ENCODE results near the gene ACTL7B.

The ACTL7B gene

DNA sequence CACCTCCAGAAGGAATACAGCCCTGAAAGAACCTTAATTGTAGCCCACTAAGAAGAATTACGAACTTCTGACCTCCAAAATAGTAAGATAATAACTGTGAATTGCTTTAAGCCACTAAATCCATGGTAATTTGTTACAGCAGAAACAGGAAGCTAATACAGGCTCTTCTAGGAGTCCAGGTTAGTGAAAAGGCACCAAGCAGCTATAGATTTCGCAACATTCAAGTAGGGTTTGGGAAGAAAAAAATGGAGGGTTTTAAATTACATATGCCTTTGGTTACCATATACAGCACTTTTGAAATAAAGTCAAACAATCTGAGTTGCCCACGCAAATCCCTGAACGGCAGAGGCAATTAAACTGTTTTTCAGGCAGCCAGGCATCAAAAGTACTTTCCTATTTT lies 4.6 kb upstream of the ACTL7B start:
- DNase-seq (ENCODE audit: low read depth in 1 of 2, low spot score in 1 of 2): no peak
- H3K27ac ChIP-seq (replicated peaks): no peak overlapping the region
- no peaks in the 10 kb centered on the region for H3K27me3 ChIP-seq (ENCODE audit: insufficient read depth, poor library complexity, severe bottlenecking)
- no peak for TF ChIP-seq POLR2AphosphoS5 (IDR thresholded peaks at IDR 0.05; ENCODE audit: low read depth)
- TF ChIP-seq, protein P1, sequence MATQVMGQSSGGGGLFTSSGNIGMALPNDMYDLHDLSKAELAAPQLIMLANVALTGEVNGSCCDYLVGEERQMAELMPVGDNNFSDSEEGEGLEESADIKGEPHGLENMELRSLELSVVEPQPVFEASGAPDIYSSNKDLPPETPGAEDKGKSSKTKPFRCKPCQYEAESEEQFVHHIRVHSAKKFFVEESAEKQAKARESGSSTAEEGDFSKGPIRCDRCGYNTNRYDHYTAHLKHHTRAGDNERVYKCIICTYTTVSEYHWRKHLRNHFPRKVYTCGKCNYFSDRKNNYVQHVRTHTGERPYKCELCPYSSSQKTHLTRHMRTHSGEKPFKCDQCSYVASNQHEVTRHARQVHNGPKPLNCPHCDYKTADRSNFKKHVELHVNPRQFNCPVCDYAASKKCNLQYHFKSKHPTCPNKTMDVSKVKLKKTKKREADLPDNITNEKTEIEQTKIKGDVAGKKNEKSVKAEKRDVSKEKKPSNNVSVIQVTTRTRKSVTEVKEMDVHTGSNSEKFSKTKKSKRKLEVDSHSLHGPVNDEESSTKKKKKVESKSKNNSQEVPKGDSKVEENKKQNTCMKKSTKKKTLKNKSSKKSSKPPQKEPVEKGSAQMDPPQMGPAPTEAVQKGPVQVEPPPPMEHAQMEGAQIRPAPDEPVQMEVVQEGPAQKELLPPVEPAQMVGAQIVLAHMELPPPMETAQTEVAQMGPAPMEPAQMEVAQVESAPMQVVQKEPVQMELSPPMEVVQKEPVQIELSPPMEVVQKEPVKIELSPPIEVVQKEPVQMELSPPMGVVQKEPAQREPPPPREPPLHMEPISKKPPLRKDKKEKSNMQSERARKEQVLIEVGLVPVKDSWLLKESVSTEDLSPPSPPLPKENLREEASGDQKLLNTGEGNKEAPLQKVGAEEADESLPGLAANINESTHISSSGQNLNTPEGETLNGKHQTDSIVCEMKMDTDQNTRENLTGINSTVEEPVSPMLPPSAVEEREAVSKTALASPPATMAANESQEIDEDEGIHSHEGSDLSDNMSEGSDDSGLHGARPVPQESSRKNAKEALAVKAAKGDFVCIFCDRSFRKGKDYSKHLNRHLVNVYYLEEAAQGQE (IDR thresholded peaks at IDR 0.05; ENCODE audit: insufficient replicate concordance, low read depth): no peak
- TF ChIP-seq, protein P2, sequence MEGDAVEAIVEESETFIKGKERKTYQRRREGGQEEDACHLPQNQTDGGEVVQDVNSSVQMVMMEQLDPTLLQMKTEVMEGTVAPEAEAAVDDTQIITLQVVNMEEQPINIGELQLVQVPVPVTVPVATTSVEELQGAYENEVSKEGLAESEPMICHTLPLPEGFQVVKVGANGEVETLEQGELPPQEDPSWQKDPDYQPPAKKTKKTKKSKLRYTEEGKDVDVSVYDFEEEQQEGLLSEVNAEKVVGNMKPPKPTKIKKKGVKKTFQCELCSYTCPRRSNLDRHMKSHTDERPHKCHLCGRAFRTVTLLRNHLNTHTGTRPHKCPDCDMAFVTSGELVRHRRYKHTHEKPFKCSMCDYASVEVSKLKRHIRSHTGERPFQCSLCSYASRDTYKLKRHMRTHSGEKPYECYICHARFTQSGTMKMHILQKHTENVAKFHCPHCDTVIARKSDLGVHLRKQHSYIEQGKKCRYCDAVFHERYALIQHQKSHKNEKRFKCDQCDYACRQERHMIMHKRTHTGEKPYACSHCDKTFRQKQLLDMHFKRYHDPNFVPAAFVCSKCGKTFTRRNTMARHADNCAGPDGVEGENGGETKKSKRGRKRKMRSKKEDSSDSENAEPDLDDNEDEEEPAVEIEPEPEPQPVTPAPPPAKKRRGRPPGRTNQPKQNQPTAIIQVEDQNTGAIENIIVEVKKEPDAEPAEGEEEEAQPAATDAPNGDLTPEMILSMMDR (IDR thresholded peaks at IDR 0.05; ENCODE audit: insufficient read depth, low read length): no peak
- no peak for TF ChIP-seq SPI1 (IDR thresholded peaks at IDR 0.05; ENCODE audit: borderline replicate concordance, low read depth)
- TF ChIP-seq GABPA (IDR thresholded peaks at IDR 0.05; ENCODE audit: low read depth): no peak
- H3K4me3 ChIP-seq (replicated peaks; ENCODE audit: insufficient read depth, low read length): no peak overlapping the region

DNA sequence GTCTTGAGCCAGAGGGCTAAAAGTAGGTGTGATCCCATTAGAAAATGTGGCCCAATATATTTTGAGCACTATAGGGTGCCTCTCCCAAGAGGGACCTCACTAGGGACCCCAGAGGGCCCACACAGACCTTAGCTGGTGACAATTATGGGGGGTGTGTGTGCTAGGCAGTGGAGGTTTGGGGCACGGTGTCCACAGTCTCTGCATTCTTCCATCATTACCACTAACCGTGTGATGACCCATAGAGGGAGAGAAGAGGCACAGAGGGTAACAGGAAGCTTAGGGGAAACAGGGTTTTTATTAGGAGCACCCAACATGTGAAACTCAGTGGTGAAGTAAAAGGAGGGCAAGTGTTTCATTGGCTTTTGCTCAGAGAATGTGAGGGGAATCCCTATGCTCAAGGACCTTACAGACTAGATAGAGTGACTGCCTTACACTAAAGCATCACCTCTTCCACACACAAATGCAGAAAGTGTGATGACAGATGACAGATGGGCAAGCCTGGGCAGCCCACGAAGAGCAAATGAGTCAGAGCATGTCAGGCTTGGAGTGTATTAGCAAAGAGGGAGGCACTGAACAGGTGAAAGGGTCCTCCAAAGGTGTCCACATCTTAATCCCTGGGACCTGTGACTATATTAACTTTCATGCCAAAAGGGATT lies 3.8 kb upstream of the ACTL7B start:
- H3K27ac ChIP-seq (replicated peaks): no peak overlapping the region
- TF ChIP-seq, protein P1 (IDR thresholded peaks at IDR 0.05; ENCODE audit: insufficient replicate concordance, low read depth): no peak
- TF ChIP-seq, protein P2 (IDR thresholded peaks at IDR 0.05; ENCODE audit: insufficient read depth, low read length): no peak
- TF ChIP-seq GABPA (IDR thresholded peaks at IDR 0.05; ENCODE audit: low read depth) (no peak), SPI1 (IDR thresholded peaks at IDR 0.05; ENCODE audit: borderline replicate concordance, low read depth) (no peak), POLR2AphosphoS5 (IDR thresholded peaks at IDR 0.05; ENCODE audit: low read depth) (no peak)
- H3K4me3 ChIP-seq (replicated peaks; ENCODE audit: insufficient read depth, low read length): no peak overlapping the region
- no peak for DNase-seq (ENCODE audit: low read depth in 1 of 2, low spot score in 1 of 2)
- no peaks in the 10 kb centered on the region for H3K27me3 ChIP-seq (ENCODE audit: insufficient read depth, poor library complexity, severe bottlenecking)

DNA sequence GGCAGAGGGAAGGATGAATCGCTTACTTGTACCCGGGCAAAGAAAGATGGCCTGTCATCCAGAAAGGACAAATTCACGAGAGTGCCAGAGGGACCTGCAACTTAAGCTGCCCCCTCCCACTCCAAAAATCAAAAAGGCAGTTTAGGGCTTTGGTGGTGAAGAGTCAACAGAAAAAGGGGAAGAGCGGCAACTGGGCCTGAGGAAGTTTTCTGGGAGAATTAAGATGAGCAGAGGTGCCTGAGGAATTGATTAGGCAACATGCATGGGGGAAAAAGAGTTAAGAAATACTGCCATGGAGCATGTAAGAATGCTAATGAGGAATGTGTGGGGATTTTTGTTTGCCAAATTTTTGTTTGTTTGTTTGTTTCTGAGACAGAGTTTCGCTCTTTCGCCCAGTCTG lies 1.8 kb upstream of the ACTL7B start:
- DNase-seq (ENCODE audit: low read depth in 1 of 2, low spot score in 1 of 2): no peak
- Histone ChIP-seq H3K4me3 (replicated peaks; ENCODE audit: insufficient read depth, low read length) (no peak overlapping the region), H3K27me3 (ENCODE audit: insufficient read depth, poor library complexity, severe bottlenecking) (no peaks in the 10 kb centered on the region), H3K27ac (replicated peaks) (no peak overlapping the region)
- TF ChIP-seq SPI1 (IDR thresholded peaks at IDR 0.05; ENCODE audit: borderline replicate concordance, low read depth) (peak; percentile 59), GABPA (IDR thresholded peaks at IDR 0.05; ENCODE audit: low read depth) (no peak), POLR2AphosphoS5 (IDR thresholded peaks at IDR 0.05; ENCODE audit: low read depth) (no peak)
- TF ChIP-seq, protein P2 (IDR thresholded peaks at IDR 0.05; ENCODE audit: insufficient read depth, low read length): no peak

DNA sequence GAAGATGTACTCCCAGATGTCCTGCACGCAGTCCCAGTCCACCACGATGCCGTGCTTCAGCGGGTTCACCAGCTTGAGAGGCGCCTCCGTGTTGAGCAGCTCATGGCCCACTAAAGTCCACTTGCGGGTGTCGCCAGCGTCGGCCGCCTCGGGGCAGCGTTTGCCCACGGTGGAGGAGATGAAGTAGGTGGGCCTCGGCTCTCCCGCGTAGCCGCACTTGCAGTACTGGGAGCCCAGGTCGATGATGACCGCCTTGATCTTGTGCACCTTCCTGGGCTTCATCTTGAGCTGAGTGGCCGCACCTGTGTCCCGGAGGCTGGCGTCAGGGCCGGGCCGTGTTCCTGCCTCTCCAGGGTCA lies 278 bp downstream of the ACTL7B start:
- DNase-seq (ENCODE audit: low read depth in 1 of 2, low spot score in 1 of 2): no peak
- H3K27ac ChIP-seq (replicated peaks): no peak overlapping the region
- H3K4me3 ChIP-seq (replicated peaks; ENCODE audit: insufficient read depth, low read length): no peak overlapping the region
- H3K27me3 ChIP-seq (ENCODE audit: insufficient read depth, poor library complexity, severe bottlenecking): peaks cover 6% of the 10 kb centered on the region
- TF ChIP-seq POLR2AphosphoS5 (IDR thresholded peaks at IDR 0.05; ENCODE audit: low read depth) (no peak), GABPA (IDR thresholded peaks at IDR 0.05; ENCODE audit: low read depth) (no peak), SPI1 (IDR thresholded peaks at IDR 0.05; ENCODE audit: borderline replicate concordance, low read depth) (no peak)
- TF ChIP-seq, protein P1 (IDR thresholded peaks at IDR 0.05; ENCODE audit: insufficient replicate concordance, low read depth): no peak
- TF ChIP-seq, protein P2 (IDR thresholded peaks at IDR 0.05; ENCODE audit: insufficient read depth, low read length): no peak
